IMR-90 (cell line): ENCODE measurements around the gene RAB11A.

Experiments
- CHD1 ChIP-seq: IDR thresholded peaks from 2 replicates; pipeline ENCODE4 v1.6.1; 2012; ENCODE audit warnings: low read depth, low read length, improper control_type of control experiment
- NFE2L2 ChIP-seq: fragments of 150-350 bp; IDR thresholded peaks from 2 replicates; pipeline ENCODE4 v1.6.1; 2016; ENCODE audit warnings: low read depth, mild to moderate bottlenecking, low read length
- POLR2A ChIP-seq: IDR thresholded peaks from 2 replicates; pipeline ENCODE4 v1.6.1; 2012; ENCODE audit warnings: mild to moderate bottlenecking, low read depth, low read length
- RAD21 ChIP-seq: IDR thresholded peaks from 2 replicates; pipeline ENCODE4 v1.6.1; 2012; ENCODE audit warnings: low read length, improper control_type of control experiment
- TF ChIP-seq, protein P1 (sequence below): conservative IDR thresholded peaks from 2 replicates; pipeline ENCODE4 v1.5.1; 2012; ENCODE audit warnings: mild to moderate bottlenecking, low read depth, low read length, improper control_type of control experiment

DNA sequence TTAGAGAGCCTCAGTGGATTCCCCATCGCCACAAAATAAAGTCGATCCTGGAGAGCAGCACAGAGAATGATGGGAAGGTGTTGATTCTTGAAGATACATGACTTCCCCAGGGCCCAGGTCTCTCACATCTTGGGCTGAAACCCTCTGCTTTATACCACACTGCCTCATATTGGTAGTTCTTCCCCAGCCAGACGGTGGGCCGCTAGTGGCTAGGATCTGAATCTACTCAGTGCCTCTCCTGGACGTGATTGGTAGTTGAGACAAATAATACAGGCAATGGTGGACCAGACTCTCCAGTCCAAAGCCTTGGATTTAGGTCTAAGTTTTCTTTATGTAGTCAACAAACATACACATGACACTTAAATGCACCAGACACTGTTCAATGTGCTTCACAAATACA is 49.7 kb downstream of the RAB11A start:
- TF ChIP-seq POLR2A (no peak), CHD1 (no peak), RAD21 (no peak), NFE2L2 (no peak)
- TF ChIP-seq, protein P1, sequence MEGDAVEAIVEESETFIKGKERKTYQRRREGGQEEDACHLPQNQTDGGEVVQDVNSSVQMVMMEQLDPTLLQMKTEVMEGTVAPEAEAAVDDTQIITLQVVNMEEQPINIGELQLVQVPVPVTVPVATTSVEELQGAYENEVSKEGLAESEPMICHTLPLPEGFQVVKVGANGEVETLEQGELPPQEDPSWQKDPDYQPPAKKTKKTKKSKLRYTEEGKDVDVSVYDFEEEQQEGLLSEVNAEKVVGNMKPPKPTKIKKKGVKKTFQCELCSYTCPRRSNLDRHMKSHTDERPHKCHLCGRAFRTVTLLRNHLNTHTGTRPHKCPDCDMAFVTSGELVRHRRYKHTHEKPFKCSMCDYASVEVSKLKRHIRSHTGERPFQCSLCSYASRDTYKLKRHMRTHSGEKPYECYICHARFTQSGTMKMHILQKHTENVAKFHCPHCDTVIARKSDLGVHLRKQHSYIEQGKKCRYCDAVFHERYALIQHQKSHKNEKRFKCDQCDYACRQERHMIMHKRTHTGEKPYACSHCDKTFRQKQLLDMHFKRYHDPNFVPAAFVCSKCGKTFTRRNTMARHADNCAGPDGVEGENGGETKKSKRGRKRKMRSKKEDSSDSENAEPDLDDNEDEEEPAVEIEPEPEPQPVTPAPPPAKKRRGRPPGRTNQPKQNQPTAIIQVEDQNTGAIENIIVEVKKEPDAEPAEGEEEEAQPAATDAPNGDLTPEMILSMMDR = no peak
